Middle frontal gyrus (tissue), 1 donor: ENCODE data around the gene DENND1C.
A peak's percentile ranks its signal among the peaks of the same experiment; 100 is the strongest.

Experiments used
- DNase-seq: peaks from one replicate; pipeline ENCODE4 v3.0.0-alpha.2; 2015; ENCODE audit warnings: low spot score; ENCODE audit errors: extremely low spot score

DENND1C gene

GRCh38 chr19:6481541-6482342 lies at the start of gene DENND1C:
Gene DENND1C (minus strand): TSS chr19:6481787. CDS start chr19:6481695, 92 bp downstream.
- DNase-seq = no peak

GRCh38 chr19:6530386-6531162 lies 49.0 kb upstream of the DENND1C start, which contains the start of gene TNFSF9:
Gene TNFSF9 (plus strand): TSS chr19:6531026. CDS start chr19:6531037, 11 bp downstream.
- peak; percentile 80 for DNase-seq

GRCh38 chr19:6529937-6530385 lies 48.4 kb upstream of the DENND1C start:
- DNase-seq = no peak

- DNase-seq = no peak
Observed at GRCh38 chr19:6529351-6529750, 47.8 kb upstream of the DENND1C start.

- DNase-seq = peak; percentile 27
Observed at GRCh38 chr19:6528544-6529121, 47.0 kb upstream of the DENND1C start.

GRCh38 chr19:6527893-6528543 lies 46.4 kb upstream of the DENND1C start:
- DNase-seq = no peak

GRCh38 chr19:6524311-6524710 lies 42.7 kb upstream of the DENND1C start:
- no peak for DNase-seq

- DNase-seq = no peak
Observed at GRCh38 chr19:6522712-6523111, 41.1 kb upstream of the DENND1C start.

GRCh38 chr19:6521718-6522646 lies 40.4 kb upstream of the DENND1C start:
- no peak for DNase-seq

GRCh38 chr19:6519289-6519688 lies 37.7 kb upstream of the DENND1C start:
- no peak for DNase-seq

GRCh38 chr19:6518145-6518911 lies 36.7 kb upstream of the DENND1C start:
- DNase-seq = no peak

GRCh38 chr19:6516659-6517291 lies 35.2 kb upstream of the DENND1C start:
- DNase-seq = peak; percentile 90

- DNase-seq = peak; percentile 87
Observed at GRCh38 chr19:6516018-6516658, 34.6 kb upstream of the DENND1C start.

GRCh38 chr19:6514926-6515544 lies 33.4 kb upstream of the DENND1C start:
- DNase-seq = no peak

- DNase-seq = no peak
Observed at GRCh38 chr19:6514089-6514488, 32.5 kb upstream of the DENND1C start.

GRCh38 chr19:6510618-6511017 lies 29.0 kb upstream of the DENND1C start:
- DNase-seq = no peak

GRCh38 chr19:6509118-6509971 lies 27.8 kb upstream of the DENND1C start:
- peak; percentile 77 for DNase-seq
